ENCODE measurements around the gene CYP4F12. TPM values are rescaled to one million over a fixed set of nuclear protein-coding genes. Genes with fewer than 3 reads are reported as not detected.
"Not testable (repeated sequence)": the region's sequence is repeated elsewhere in the genome, so short reads cannot be mapped to it uniquely, and the experiment has no call there.

The CYP4F12 gene
- total RNA-seq, 2 donors from 2014 or later: 0.61 TPM; not detected in 1

- H3K36me3 Mint-ChIP-seq (ENCODE audit: low read depth): no peaks in the 10 kb centered on the region
- peaks cover 11% of the 10 kb centered on the region for H3K27me3 Mint-ChIP-seq
- no peaks in the 10 kb centered on the region for H3K4me1 Mint-ChIP-seq
- ATAC-seq (replicated peaks): no peak
- H3K4me3 Mint-ChIP-seq: no peak overlapping the region
- no peak overlapping the region for H3K27ac Mint-ChIP-seq
- no peaks in the 10 kb centered on the region for H3K9me3 Mint-ChIP-seq
Measured at GRCh38 chr19:15640904-15641597, 31.8 kb upstream of the CYP4F12 start.

DNA sequence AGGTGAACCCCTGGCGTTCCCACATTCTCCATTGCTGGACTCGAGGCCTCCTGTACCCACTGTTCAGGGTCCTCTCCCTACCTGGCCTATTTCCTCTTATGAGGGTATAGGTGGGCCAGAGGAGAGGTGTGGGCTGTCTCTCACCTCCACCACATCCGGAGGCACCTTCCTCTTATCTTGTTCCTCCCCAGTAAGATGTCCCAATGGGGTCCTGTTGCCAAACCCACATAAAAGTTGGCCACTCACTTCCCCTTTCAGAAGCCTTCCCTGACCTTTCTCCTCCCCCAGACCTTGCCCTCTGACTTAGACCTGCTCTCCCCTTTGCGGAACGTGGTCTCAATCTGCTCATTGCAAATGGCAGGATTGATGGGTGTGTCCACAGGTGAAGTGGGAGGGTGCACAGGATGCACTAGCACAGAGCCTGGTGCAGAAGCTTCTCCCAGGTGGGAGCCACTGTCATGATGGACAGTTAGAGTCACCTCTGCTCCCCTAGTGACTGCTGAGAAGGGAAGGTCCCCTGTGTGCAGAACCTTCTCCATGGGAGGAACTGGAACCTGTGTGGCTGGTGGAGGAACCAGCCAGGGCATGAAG lies 30.9 kb upstream of the CYP4F12 start:
- no peak for ATAC-seq (replicated peaks)
- Mint-ChIP-seq H3K4me1 (no peaks in the 10 kb centered on the region), H3K27ac (no peak overlapping the region), H3K36me3 (ENCODE audit: low read depth) (no peaks in the 10 kb centered on the region), H3K4me3 (no peak overlapping the region), H3K9me3 (no peaks in the 10 kb centered on the region), H3K27me3 (peaks cover 14% of the 10 kb centered on the region)

DNA sequence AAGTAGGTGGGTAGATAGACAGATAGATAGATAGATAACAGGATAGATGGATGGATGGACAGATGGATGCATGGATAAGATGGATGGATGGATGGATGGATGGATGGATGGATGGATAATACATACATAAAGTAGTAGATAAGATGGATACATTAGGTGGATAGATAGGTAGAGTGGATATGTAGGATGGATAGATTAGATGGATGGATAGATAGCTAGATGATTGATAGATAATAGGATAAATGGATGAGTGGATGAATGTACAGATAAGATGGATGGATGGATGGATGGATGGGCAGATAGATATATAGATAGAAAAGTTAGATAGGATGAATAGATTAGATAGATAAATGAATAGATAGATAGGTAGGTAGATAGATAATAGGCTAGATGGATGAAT lies 30.1 kb upstream of the CYP4F12 start:
- no peaks in the 10 kb centered on the region for H3K4me1 Mint-ChIP-seq
- no peaks in the 10 kb centered on the region for H3K9me3 Mint-ChIP-seq
- no peak for ATAC-seq (replicated peaks)
- H3K27ac Mint-ChIP-seq: no peak overlapping the region
- H3K36me3 Mint-ChIP-seq (ENCODE audit: low read depth): no peaks in the 10 kb centered on the region
- H3K27me3 Mint-ChIP-seq: peaks cover 12% of the 10 kb centered on the region
- H3K4me3 Mint-ChIP-seq: no peak overlapping the region

DNA sequence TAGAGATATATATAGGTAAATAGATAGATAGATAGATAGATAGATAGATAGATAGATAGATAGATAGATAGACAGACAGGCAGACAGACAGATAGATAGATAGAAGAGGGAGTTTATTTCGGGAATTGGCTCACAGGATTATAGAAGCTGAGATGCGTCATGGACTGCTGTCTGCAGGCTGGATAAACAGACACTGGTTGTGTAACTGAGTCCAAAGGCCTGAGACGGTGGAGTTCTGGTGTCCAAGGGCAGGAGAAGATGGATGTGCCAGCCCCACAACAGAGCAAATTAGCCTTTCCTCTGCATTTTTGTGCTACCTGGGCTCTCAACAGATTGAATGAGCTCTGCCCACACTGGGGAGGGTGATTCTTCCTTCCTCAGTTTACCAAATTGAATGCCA lies 29.5 kb upstream of the CYP4F12 start:
- no peak overlapping the region for H3K4me3 Mint-ChIP-seq
- no peaks in the 10 kb centered on the region for H3K4me1 Mint-ChIP-seq
- H3K9me3 Mint-ChIP-seq: no peaks in the 10 kb centered on the region
- no peaks in the 10 kb centered on the region for H3K36me3 Mint-ChIP-seq (ENCODE audit: low read depth)
- H3K27me3 Mint-ChIP-seq: peaks cover 11% of the 10 kb centered on the region
- ATAC-seq (replicated peaks): no peak
- H3K27ac Mint-ChIP-seq: no peak overlapping the region

- no peak for ATAC-seq (replicated peaks)
- Mint-ChIP-seq H3K36me3 (ENCODE audit: low read depth) (no peaks in the 10 kb centered on the region), H3K4me3 (no peak overlapping the region), H3K27me3 (peaks cover 11% of the 10 kb centered on the region), H3K4me1 (no peaks in the 10 kb centered on the region), H3K9me3 (no peaks in the 10 kb centered on the region), H3K27ac (no peak overlapping the region)
Measured at GRCh38 chr19:15644066-15644741, 28.7 kb upstream of the CYP4F12 start.

DNA sequence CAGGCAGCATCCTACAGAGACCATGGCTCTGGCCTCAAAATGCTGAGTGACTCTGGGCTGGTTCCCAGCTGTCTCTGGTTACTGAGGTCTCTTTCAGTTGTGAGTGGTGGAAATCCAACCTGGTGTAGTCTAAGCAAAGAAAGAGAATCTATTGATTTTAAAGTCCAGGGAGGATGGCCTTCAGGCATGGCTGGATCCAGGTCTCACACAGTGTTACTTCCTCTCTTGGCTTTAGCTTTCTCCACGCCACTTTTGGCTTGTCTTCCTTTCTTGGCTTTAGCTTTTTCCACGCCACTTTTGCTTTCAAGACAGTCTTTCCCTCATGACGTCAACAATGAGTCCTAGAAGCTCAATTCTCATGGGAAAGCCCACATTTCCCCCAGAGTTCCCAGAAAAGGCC lies 28.1 kb upstream of the CYP4F12 start:
- no peaks in the 10 kb centered on the region for H3K9me3 Mint-ChIP-seq
- H3K27me3 Mint-ChIP-seq: peaks cover 11% of the 10 kb centered on the region
- H3K27ac Mint-ChIP-seq: no peak overlapping the region
- no peak for ATAC-seq (replicated peaks)
- no peak overlapping the region for H3K4me3 Mint-ChIP-seq
- no peaks in the 10 kb centered on the region for H3K36me3 Mint-ChIP-seq (ENCODE audit: low read depth)
- no peaks in the 10 kb centered on the region for H3K4me1 Mint-ChIP-seq

DNA sequence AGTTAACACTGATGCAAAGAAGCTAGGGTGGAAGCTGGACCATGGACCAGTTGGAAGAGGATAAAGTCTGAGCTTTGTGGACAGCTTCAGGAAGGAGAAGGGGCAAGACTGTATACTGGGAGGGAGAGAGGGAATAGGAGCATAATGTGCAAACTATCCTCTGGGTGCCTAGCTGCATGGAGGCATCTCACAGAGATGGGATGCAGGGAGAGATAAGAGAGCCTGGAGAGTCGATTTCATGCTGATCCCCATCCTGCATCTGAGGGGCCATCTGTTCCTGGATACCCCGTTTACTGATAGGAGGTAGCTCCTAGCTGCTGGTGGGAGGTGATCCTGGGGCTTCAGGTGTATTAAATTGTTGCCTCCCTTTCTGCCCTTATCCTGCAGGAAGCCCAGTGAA lies 23.4 kb upstream of the CYP4F12 start:
- Mint-ChIP-seq H3K4me3 (no peak overlapping the region), H3K4me1 (no peaks in the 10 kb centered on the region), H3K36me3 (ENCODE audit: low read depth) (no peaks in the 10 kb centered on the region), H3K9me3 (no peaks in the 10 kb centered on the region), H3K27me3 (peaks cover 23% of the 10 kb centered on the region), H3K27ac (no peak overlapping the region)
- ATAC-seq (replicated peaks): no peak

GRCh38 chr19:15650123-15650522 lies 22.8 kb upstream of the CYP4F12 start:
- not testable (repeated sequence) for H3K27ac Mint-ChIP-seq; ATAC-seq (replicated peaks); H3K36me3 Mint-ChIP-seq (ENCODE audit: low read depth); H3K9me3 Mint-ChIP-seq; H3K4me1 Mint-ChIP-seq; H3K4me3 Mint-ChIP-seq
- peaks cover 29% of the 10 kb centered on the region for H3K27me3 Mint-ChIP-seq

DNA sequence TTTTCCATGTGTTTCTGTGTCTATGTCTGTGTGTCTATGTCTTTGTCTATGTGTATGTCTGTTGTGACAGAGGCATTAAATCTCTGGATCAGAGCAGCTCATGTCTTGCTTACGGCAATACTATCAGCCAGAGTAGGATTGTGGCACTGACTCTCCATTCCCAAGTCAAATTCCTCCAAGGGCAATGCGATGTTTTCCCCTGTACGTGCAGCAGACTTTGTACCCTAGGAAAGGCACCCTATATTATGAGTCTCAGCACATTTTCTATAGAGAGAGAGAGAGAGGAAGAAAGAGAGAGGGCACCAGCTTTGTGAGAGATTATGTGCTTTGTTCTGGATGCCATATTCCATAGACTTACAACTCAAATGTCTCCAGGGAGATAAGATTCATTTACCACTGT lies 21.1 kb upstream of the CYP4F12 start:
- no peaks in the 10 kb centered on the region for H3K4me1 Mint-ChIP-seq
- H3K9me3 Mint-ChIP-seq: no peaks in the 10 kb centered on the region
- H3K36me3 Mint-ChIP-seq (ENCODE audit: low read depth): no peaks in the 10 kb centered on the region
- H3K4me3 Mint-ChIP-seq: no peak overlapping the region
- ATAC-seq (replicated peaks): no peak
- H3K27ac Mint-ChIP-seq: no peak overlapping the region
- H3K27me3 Mint-ChIP-seq: peaks cover 32% of the 10 kb centered on the region

GRCh38 chr19:15652559-15653278 lies 20.2 kb upstream of the CYP4F12 start:
- peaks cover 35% of the 10 kb centered on the region for H3K27me3 Mint-ChIP-seq

GRCh38 chr19:15656467-15656866 lies 16.4 kb upstream of the CYP4F12 start:
- H3K27ac Mint-ChIP-seq: no peak overlapping the region

More at GRCh38 chr19:15652559-15653278, 20.2 kb upstream of the CYP4F12 start:
- ATAC-seq (replicated peaks): no peak
- H3K9me3 Mint-ChIP-seq: no peaks in the 10 kb centered on the region
- no peaks in the 10 kb centered on the region for H3K4me1 Mint-ChIP-seq
- H3K36me3 Mint-ChIP-seq (ENCODE audit: low read depth): no peaks in the 10 kb centered on the region
- no peak overlapping the region for H3K27ac Mint-ChIP-seq
- H3K4me3 Mint-ChIP-seq: no peak overlapping the region

GRCh38 chr19:15663247-15663646 lies 9.6 kb upstream of the CYP4F12 start:
- no peaks in the 10 kb centered on the region for H3K9me3 Mint-ChIP-seq
- H3K4me3 Mint-ChIP-seq: no peak overlapping the region
- no peaks in the 10 kb centered on the region for H3K4me1 Mint-ChIP-seq
- H3K36me3 Mint-ChIP-seq (ENCODE audit: low read depth): no peaks in the 10 kb centered on the region
- no peak overlapping the region for H3K27ac Mint-ChIP-seq
- ATAC-seq (replicated peaks): no peak
- H3K27me3 Mint-ChIP-seq: peaks cover 16% of the 10 kb centered on the region

More at GRCh38 chr19:15656467-15656866, 16.4 kb upstream of the CYP4F12 start:
- H3K9me3 Mint-ChIP-seq: no peaks in the 10 kb centered on the region
- no peaks in the 10 kb centered on the region for H3K36me3 Mint-ChIP-seq (ENCODE audit: low read depth)
- H3K4me1 Mint-ChIP-seq: no peaks in the 10 kb centered on the region
- no peak for ATAC-seq (replicated peaks)
- peaks cover 35% of the 10 kb centered on the region for H3K27me3 Mint-ChIP-seq
- no peak overlapping the region for H3K4me3 Mint-ChIP-seq

DNA sequence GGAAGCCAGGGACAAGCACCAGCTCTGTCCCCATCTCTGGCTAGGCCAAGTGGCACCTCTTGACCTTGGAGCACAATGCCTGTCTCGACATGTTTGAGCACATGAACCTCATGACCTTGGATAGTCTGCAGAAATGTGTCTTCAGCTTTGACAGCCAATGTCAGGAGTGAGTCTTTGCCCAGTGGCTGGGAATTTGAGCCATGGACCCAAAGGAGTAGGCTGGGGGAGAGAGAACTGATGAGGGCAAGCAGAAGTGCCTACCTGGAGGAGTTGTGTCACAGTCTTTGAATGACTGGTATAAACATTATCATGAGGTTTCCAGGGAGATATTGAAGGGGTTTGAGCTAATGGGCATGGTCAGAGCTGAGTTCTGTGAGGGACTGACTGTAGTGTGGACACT lies 6.7 kb upstream of the CYP4F12 start:
- Mint-ChIP-seq H3K9me3 (no peaks in the 10 kb centered on the region), H3K4me1 (no peaks in the 10 kb centered on the region), H3K27me3 (peaks cover 16% of the 10 kb centered on the region), H3K4me3 (no peak overlapping the region), H3K27ac (no peak overlapping the region), H3K36me3 (ENCODE audit: low read depth) (no peaks in the 10 kb centered on the region)
- no peak for ATAC-seq (replicated peaks)

DNA sequence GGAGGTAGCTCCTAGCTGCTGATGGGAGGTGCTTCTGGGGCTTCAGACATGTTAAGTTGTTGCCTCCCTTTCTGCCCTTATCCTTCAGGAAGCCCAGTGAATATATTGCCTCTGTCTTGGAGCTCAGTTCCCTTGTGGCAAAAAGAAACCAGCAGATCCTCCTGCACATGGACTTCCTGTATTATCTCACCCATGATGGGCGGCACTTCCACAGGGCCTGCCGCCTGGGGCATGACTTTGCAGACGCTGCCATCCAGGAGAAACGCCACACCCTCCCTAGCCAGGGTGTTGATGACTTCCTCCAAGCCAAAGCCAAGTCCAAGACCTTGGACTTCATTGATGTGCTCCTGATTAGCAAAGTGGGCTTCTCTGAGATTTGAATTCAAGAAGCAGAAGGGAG lies 6.0 kb upstream of the CYP4F12 start:
- ATAC-seq (replicated peaks): no peak
- H3K27me3 Mint-ChIP-seq: peaks cover 16% of the 10 kb centered on the region
- no peaks in the 10 kb centered on the region for H3K4me1 Mint-ChIP-seq
- no peaks in the 10 kb centered on the region for H3K9me3 Mint-ChIP-seq
- H3K36me3 Mint-ChIP-seq (ENCODE audit: low read depth): no peaks in the 10 kb centered on the region
- no peak overlapping the region for H3K27ac Mint-ChIP-seq
- no peak overlapping the region for H3K4me3 Mint-ChIP-seq
